Vagina (tissue), 2 donors: Measurements from ENCODE around the gene PRRT2.

Source experiments
- CTCF ChIP-seq, 3 experiments: fragments of 450-650 bp in 2 of 3; fragments of 200-600 bp in 1 of 3; sonication (generic) in 1 of 3; IDR thresholded peaks; one replicate each; pipeline ENCODE4 v1.5.1; 2017 to 2019; ENCODE audit warnings: antibody characterized with exemption in 3 of 3, mild to moderate bottlenecking in 2 of 3, moderate library complexity in 2 of 3
- POLR2A ChIP-seq, 2 donors: fragments of 450-650 bp; IDR thresholded peaks; one replicate each; pipeline ENCODE4 v1.6.1; 2017; ENCODE audit warnings: antibody characterized with exemption in 2 of 2, mild to moderate bottlenecking in 2 of 2, moderate library complexity in 2 of 2

- TF ChIP-seq POLR2A (IDR thresholded peaks at IDR 0.05) (no peak), CTCF (IDR thresholded peaks at IDR 0.05) (no peak)
Measured at GRCh38 chr16:29775742-29776408, 36.1 kb upstream of the PRRT2 start.
